Measurements from ENCODE around the gene MLC1.

GRCh38 chr22:50111056-50111455, 25.8 kb upstream of the MLC1 start:
- TF ChIP-seq POLR2A (IDR thresholded peaks at IDR 0.05) (no peak), CTCF (IDR thresholded peaks at IDR 0.05) (no peak), EP300 (IDR thresholded peaks at IDR 0.05) (no peak)

Measured in stomach (tissue), 4 donors.